MCF 10A (cell line): ENCODE data around the gene OR6X1. TPM values are rescaled to one million over a fixed set of nuclear protein-coding genes. Genes with fewer than 3 reads are reported as not detected.
"Not testable (repeated sequence)": the region's sequence is repeated elsewhere in the genome, so short reads cannot be mapped to it uniquely, and the experiment has no call there.

Experiments used
- BruUV-seq: library from RNA; stranded (reverse); fragments of 400-500 nt; replicated peaks from 2 replicates; lab custom pipeline; 2021; lab: Mats Ljungman, UMichigan
- CTCF ChIA-PET: fragments of 300-600 bp; sonication (Branson Sonifier 250); formaldehyde crosslinking; extraction: SDS; loops from one replicate; lab custom pipeline; 2021; ENCODE audit warnings: antibody characterized with exemption, inconsistent platforms; lab: Yijun Ruan, JAX
- POLR2A ChIA-PET: fragments of 300-600, 350-650 bp; sonication (Branson Sonifier 250); formaldehyde crosslinking; extraction: SDS; loops from one replicate; lab custom pipeline; 2020; ENCODE audit warnings: antibody characterized with exemption, inconsistent platforms; lab: Yijun Ruan, JAX
- DNase-seq: peaks from one replicate; pipeline ENCODE4 v3.0.0-alpha.2; 2018; ENCODE audit not compliant: unreplicated experiment
- H3K27ac Mint-ChIP-seq: one replicate; pipeline ENCODE4 v1.8.0; 2022; ENCODE audit warnings: mild to moderate bottlenecking, low read depth, mixed read lengths; ENCODE audit not compliant: unreplicated experiment
- H3K27me3 Mint-ChIP-seq: one replicate; pipeline ENCODE4 v1.8.0; 2022; ENCODE audit warnings: mixed read lengths; ENCODE audit not compliant: insufficient read depth, unreplicated experiment
- H3K36me3 Mint-ChIP-seq: one replicate; pipeline ENCODE4 v1.8.0; 2022; ENCODE audit warnings: mild to moderate bottlenecking, moderate library complexity, mixed read lengths; ENCODE audit not compliant: insufficient read depth, unreplicated experiment
- H3K4me1 Mint-ChIP-seq: one replicate; pipeline ENCODE4 v1.8.0; 2022; ENCODE audit warnings: mixed read lengths; ENCODE audit not compliant: insufficient read depth, unreplicated experiment
- H3K4me3 Mint-ChIP-seq: one replicate; pipeline ENCODE4 v1.8.0; 2022; ENCODE audit warnings: mild to moderate bottlenecking, moderate library complexity, mixed read lengths; ENCODE audit not compliant: unreplicated experiment
- H3K9me3 Mint-ChIP-seq: one replicate; pipeline ENCODE4 v1.8.0; 2022; ENCODE audit warnings: mixed read lengths; ENCODE audit not compliant: unreplicated experiment
- CTCF ChIP-seq: fragments of 200-600 bp; IDR thresholded peaks from one replicate; pipeline ENCODE4 v1.8.0; 2022; ENCODE audit warnings: antibody characterized with exemption, mild to moderate bottlenecking; ENCODE audit not compliant: unreplicated experiment
- intact Hi-C: fragments of 100-400 bp; cut with micrococcal nuclease; formaldehyde crosslinking; loops from 2 replicates; pipeline ENCODE4 v1.14.1; 2022
- total RNA-seq: library from RNA; stranded (reverse); gene quantifications from 2 replicates; pipeline ENCODE4 v1.2.3, GENCODE V29; 2022

The OR6X1 gene
- total RNA-seq, 1 experiment from 2014 or later: not detected

GRCh38 chr11:123751781-123752180 is 2.5 kb downstream of the OR6X1 start:
- Mint-ChIP-seq H3K9me3 (no peaks in the 10 kb centered on the region), H3K36me3 (no peaks in the 10 kb centered on the region), H3K4me1 (no peaks in the 10 kb centered on the region), H3K27me3 (no peaks in the 10 kb centered on the region), H3K27ac (no peak overlapping the region), H3K4me3 (no peak overlapping the region)
- intact Hi-C loops: no loop called here
- BruUV-seq: no TSS peak
- DNase-seq: no peak
- POLR2A ChIA-PET: no interaction called here
- CTCF ChIA-PET: no interaction called here
- no peak for TF ChIP-seq CTCF

- not testable (repeated sequence) for H3K27me3 Mint-ChIP-seq, H3K4me3 Mint-ChIP-seq, H3K9me3 Mint-ChIP-seq, H3K4me1 Mint-ChIP-seq, H3K36me3 Mint-ChIP-seq, H3K27ac Mint-ChIP-seq, BruUV-seq, DNase-seq
- ChIA-PET CTCF (interaction anchor here (0.6 to 1.1 kb wide), 3 partner anchors 41 to 321 kb away, joined by 3 to 4 read pairs (median 4); no protein-coding TSS in a partner anchor), POLR2A (interaction anchor here (1.1 kb wide), 1 partner anchor 18 kb away, joined by 3 read pairs; no protein-coding TSS in a partner anchor)
- intact Hi-C loops: loop anchor here (10.0 kb wide), 1 partner anchor 446 kb away; no protein-coding TSS in a partner anchor
Measured at GRCh38 chr11:123748349-123748748, 6.0 kb downstream of the OR6X1 start.

- no peak for TF ChIP-seq CTCF
- ChIA-PET CTCF (interaction anchor here (0.6 to 0.7 kb wide), 3 partner anchors 9 to 108 kb away, joined by 3 to 4 read pairs (median 4); no protein-coding TSS in a partner anchor), POLR2A (interaction anchor here (0.7 to 1.3 kb wide), 3 partner anchors 13 to 226 kb away, joined by 3 to 4 read pairs (median 3); no protein-coding TSS in a partner anchor)
- BruUV-seq: no TSS peak
- DNase-seq: no peak
- intact Hi-C loops: loop anchor here (10.0 kb wide), 1 partner anchor 449 kb away; no protein-coding TSS in a partner anchor
- Mint-ChIP-seq H3K27me3 (no peaks in the 10 kb centered on the region), H3K4me3 (no peak overlapping the region), H3K4me1 (peaks cover 9% of the 10 kb centered on the region), H3K36me3 (peaks cover 9% of the 10 kb centered on the region), H3K9me3 (no peaks in the 10 kb centered on the region), H3K27ac (no peak overlapping the region)
Measured at GRCh38 chr11:123745764-123746451, 8.4 kb downstream of the OR6X1 start.

GRCh38 chr11:123742724-123743120 is 11.6 kb downstream of the OR6X1 start:
- POLR2A ChIA-PET: interaction anchor here (1.2 kb wide), 1 partner anchor 12 kb away, joined by 3 read pairs; no protein-coding TSS in a partner anchor
- no peak overlapping the region for H3K27ac Mint-ChIP-seq

More at GRCh38 chr11:123742724-123743120, 11.6 kb downstream of the OR6X1 start:
- Mint-ChIP-seq H3K9me3 (no peaks in the 10 kb centered on the region), H3K4me3 (no peak overlapping the region), H3K27me3 (no peaks in the 10 kb centered on the region), H3K36me3 (peaks cover 14% of the 10 kb centered on the region), H3K4me1 (peaks cover 13% of the 10 kb centered on the region)
- CTCF ChIA-PET: interaction anchor here (0.6 to 0.7 kb wide), 2 partner anchors 15 to 1015 kb away, joined by 3 read pairs; no protein-coding TSS in a partner anchor
- no peak for DNase-seq
- intact Hi-C loops: loop anchor here (5.0 to 10.0 kb wide), 3 partner anchors 230 to 452 kb away; no protein-coding TSS in a partner anchor
- no peak for TF ChIP-seq CTCF
- BruUV-seq: no TSS peak
